Esophagus squamous epithelium (tissue), 4 donors: Measurements from ENCODE around the gene LYRM7.

Experiments used
- POLR2A ChIP-seq, 4 donors: fragments of 450-650 bp; IDR thresholded peaks; one replicate each; pipeline ENCODE4 v1.6.1; 2017; ENCODE audit warnings: antibody characterized with exemption in 4 of 4, mild to moderate bottlenecking in 4 of 4, moderate library complexity in 3 of 4
- TF ChIP-seq, protein P1 (sequence below), 6 experiments: fragments of 450-650 bp in 4 of 6; fragments of 200-600 bp in 2 of 6; sonication (generic) in 2 of 6; IDR thresholded peaks; one replicate each; pipeline ENCODE4 v1.5.1; 2016 to 2019; ENCODE audit warnings: antibody characterized with exemption in 6 of 6, mild to moderate bottlenecking in 4 of 6, moderate library complexity in 4 of 6

- TF ChIP-seq, protein P1, sequence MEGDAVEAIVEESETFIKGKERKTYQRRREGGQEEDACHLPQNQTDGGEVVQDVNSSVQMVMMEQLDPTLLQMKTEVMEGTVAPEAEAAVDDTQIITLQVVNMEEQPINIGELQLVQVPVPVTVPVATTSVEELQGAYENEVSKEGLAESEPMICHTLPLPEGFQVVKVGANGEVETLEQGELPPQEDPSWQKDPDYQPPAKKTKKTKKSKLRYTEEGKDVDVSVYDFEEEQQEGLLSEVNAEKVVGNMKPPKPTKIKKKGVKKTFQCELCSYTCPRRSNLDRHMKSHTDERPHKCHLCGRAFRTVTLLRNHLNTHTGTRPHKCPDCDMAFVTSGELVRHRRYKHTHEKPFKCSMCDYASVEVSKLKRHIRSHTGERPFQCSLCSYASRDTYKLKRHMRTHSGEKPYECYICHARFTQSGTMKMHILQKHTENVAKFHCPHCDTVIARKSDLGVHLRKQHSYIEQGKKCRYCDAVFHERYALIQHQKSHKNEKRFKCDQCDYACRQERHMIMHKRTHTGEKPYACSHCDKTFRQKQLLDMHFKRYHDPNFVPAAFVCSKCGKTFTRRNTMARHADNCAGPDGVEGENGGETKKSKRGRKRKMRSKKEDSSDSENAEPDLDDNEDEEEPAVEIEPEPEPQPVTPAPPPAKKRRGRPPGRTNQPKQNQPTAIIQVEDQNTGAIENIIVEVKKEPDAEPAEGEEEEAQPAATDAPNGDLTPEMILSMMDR (IDR thresholded peaks at IDR 0.05) = no peak
- no peak for TF ChIP-seq POLR2A (IDR thresholded peaks at IDR 0.05)
Observed at GRCh38 chr5:131139321-131139720, 31.4 kb upstream of the LYRM7 start.
